Lower lobe of right lung (tissue), 2 donors: Measurements from ENCODE around the gene DIO1. TPM values are rescaled to one million over a fixed set of nuclear protein-coding genes. Genes with fewer than 3 reads are reported as not detected.

Experiments used
- ATAC-seq, 2 donors: fragments of 200-7000 bp; cut with Tn5 transposase; one replicate each; pipeline ENCODE4 v1.9.1; 2020 to 2022; ENCODE audit warnings: mild to moderate bottlenecking in 2 of 2, moderate library complexity in 2 of 2
- DNase-seq: peaks from one replicate; pipeline ENCODE4 v3.0.0-alpha.2; 2020
- H3K27ac ChIP-seq: fragments of 200-600 bp; one replicate; pipeline ENCODE4 v1.8.0; 2022
- H3K27me3 ChIP-seq: fragments of 200-600 bp; one replicate; pipeline ENCODE4 v1.8.0; 2022; ENCODE audit warnings: low read depth
- H3K36me3 ChIP-seq: fragments of 200-600 bp; one replicate; pipeline ENCODE4 v1.8.0; 2022; ENCODE audit warnings: mild to moderate bottlenecking
- H3K4me1 ChIP-seq: fragments of 200-600 bp; one replicate; pipeline ENCODE4 v1.8.0; 2022
- H3K4me3 ChIP-seq: fragments of 200-600 bp; one replicate; pipeline ENCODE4 v1.8.0; 2022; ENCODE audit warnings: mild to moderate bottlenecking
- H3K9me3 ChIP-seq: fragments of 200-600 bp; one replicate; pipeline ENCODE4 v1.8.0; 2022
- intact Hi-C: fragments of 100-400 bp; cut with DNase I; formaldehyde crosslinking; loops from one replicate; pipeline ENCODE4 v1.11.0; 2022
- total RNA-seq: library from RNA; stranded (reverse); fragmentation: NEBNext Ultra II Directional; extraction: Animal tissue kit (Norgen Biotek cat#: 25700); gene quantifications from one replicate; pipeline ENCODE4 v1.2.1, GENCODE V29; 2021
- TF ChIP-seq, protein P1 (sequence below): fragments of 200-600 bp; IDR thresholded peaks from one replicate; pipeline ENCODE4 v1.8.0; 2022; ENCODE audit warnings: antibody characterized with exemption, mild to moderate bottlenecking
- donor health status: DM: no; HTN: yes; CAD: no; lungs with severe emphysema.

Gene DIO1
- total RNA-seq, 1 donor from 2014 or later: not detected

GRCh38 chr1:53906121-53906520, 12.1 kb downstream of the DIO1 start:
- TF ChIP-seq, protein P1, sequence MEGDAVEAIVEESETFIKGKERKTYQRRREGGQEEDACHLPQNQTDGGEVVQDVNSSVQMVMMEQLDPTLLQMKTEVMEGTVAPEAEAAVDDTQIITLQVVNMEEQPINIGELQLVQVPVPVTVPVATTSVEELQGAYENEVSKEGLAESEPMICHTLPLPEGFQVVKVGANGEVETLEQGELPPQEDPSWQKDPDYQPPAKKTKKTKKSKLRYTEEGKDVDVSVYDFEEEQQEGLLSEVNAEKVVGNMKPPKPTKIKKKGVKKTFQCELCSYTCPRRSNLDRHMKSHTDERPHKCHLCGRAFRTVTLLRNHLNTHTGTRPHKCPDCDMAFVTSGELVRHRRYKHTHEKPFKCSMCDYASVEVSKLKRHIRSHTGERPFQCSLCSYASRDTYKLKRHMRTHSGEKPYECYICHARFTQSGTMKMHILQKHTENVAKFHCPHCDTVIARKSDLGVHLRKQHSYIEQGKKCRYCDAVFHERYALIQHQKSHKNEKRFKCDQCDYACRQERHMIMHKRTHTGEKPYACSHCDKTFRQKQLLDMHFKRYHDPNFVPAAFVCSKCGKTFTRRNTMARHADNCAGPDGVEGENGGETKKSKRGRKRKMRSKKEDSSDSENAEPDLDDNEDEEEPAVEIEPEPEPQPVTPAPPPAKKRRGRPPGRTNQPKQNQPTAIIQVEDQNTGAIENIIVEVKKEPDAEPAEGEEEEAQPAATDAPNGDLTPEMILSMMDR: no peak
- Histone ChIP-seq H3K36me3 (no peaks in the 10 kb centered on the region), H3K27me3 (no peaks in the 10 kb centered on the region), H3K9me3 (no peaks in the 10 kb centered on the region), H3K4me1 (no peaks in the 10 kb centered on the region), H3K27ac (no peak overlapping the region), H3K4me3 (no peak overlapping the region)
- no peak for DNase-seq
- intact Hi-C loops: no loop called here
- no peak for ATAC-seq

DNA sequence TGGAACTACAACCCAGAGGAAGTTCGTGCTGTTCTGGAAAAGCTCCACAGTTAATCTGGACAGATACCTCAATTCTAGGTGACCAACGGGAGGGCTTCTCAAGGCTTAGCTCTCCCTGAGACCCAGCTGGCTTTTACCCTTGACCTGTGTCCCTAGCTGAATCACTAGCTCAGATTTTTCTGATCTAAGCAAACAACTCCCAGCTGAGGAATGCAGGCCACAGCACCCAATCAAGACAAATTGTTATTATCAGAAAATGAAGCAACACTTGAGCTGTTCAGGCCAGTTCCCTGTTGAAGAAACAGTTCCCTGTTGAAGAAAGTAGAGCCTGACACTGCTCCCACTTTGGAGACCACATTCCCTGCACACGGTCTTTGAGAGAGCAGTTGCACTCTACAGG, 16.0 kb downstream of the DIO1 start:
- no peak for ATAC-seq
- H3K27ac ChIP-seq: no peak overlapping the region

GRCh38 chr1:53911442-53911841, 17.5 kb downstream of the DIO1 start:
- DNase-seq: no peak
- Histone ChIP-seq H3K27ac (no peak overlapping the region), H3K4me1 (no peaks in the 10 kb centered on the region), H3K9me3 (no peaks in the 10 kb centered on the region), H3K27me3 (no peaks in the 10 kb centered on the region), H3K4me3 (no peak overlapping the region), H3K36me3 (peaks cover 32% of the 10 kb centered on the region)
- ATAC-seq: no peak
- intact Hi-C loops: no loop called here
- TF ChIP-seq, protein P1: no peak

More for the DNA sequence above, 16.0 kb downstream of the DIO1 start:
- no peaks in the 10 kb centered on the region for H3K27me3 ChIP-seq
- no peak for DNase-seq
- intact Hi-C loops: no loop called here
- no peak overlapping the region for H3K4me3 ChIP-seq
- H3K36me3 ChIP-seq: peaks cover 19% of the 10 kb centered on the region
- H3K4me1 ChIP-seq: no peaks in the 10 kb centered on the region
- H3K9me3 ChIP-seq: no peaks in the 10 kb centered on the region
- TF ChIP-seq, protein P1: no peak

- no peak for DNase-seq
- Histone ChIP-seq H3K4me1 (no peaks in the 10 kb centered on the region), H3K27me3 (no peaks in the 10 kb centered on the region), H3K27ac (no peak overlapping the region), H3K9me3 (no peaks in the 10 kb centered on the region), H3K36me3 (peaks cover 34% of the 10 kb centered on the region), H3K4me3 (no peak overlapping the region)
- ATAC-seq: no peak
- intact Hi-C loops: no loop called here
- TF ChIP-seq, protein P1: no peak
Measured at GRCh38 chr1:53913352-53914033, 19.5 kb downstream of the DIO1 start.

GRCh38 chr1:53918343-53918742, 24.4 kb downstream of the DIO1 start:
- intact Hi-C loops: no loop called here
- TF ChIP-seq, protein P1: no peak
- DNase-seq (no peak), ATAC-seq (no peak)
- peaks cover 50% of the 10 kb centered on the region for H3K36me3 ChIP-seq
- H3K9me3 ChIP-seq: no peaks in the 10 kb centered on the region
- no peaks in the 10 kb centered on the region for H3K4me1 ChIP-seq
- H3K27me3 ChIP-seq: no peaks in the 10 kb centered on the region
- no peak overlapping the region for H3K4me3 ChIP-seq
- no peak overlapping the region for H3K27ac ChIP-seq
